Right lobe of liver (tissue), 6 donors: ENCODE measurements around the gene CSF1R. TPM values are rescaled to one million over a fixed set of nuclear protein-coding genes. Genes with fewer than 3 reads are reported as not detected.

Experiments
- ATAC-seq, 4 donors: fragments of 200-7000 bp; cut with Tn5 transposase; one replicate each; pipeline ENCODE4 v1.9.1; 2020; ENCODE audit warnings: mild to moderate bottlenecking in 4 of 4, moderate library complexity in 4 of 4
- DNase-seq, 3 donors: peaks; one replicate each; pipeline ENCODE4 v3.0.0-alpha.2; 2020
- H3K27ac ChIP-seq, 3 donors: fragments of 200-600 bp; one replicate each; pipeline ENCODE4 v1.8.0; 2022
- H3K27me3 ChIP-seq, 2 donors: fragments of 200-600 bp; one replicate each; pipeline ENCODE4 v1.8.0; 2022
- H3K36me3 ChIP-seq, 4 donors: fragments of 200-600 bp; sonication (generic) in 1 of 4; one replicate each; pipeline versions ENCODE4 v1.5.1 to v1.8.0; 2017 to 2022; ENCODE audit warnings: control low read depth in 1 of 4
- H3K4me1 ChIP-seq, 4 donors: fragments of 200-600 bp; sonication (generic) in 1 of 4; one replicate each; pipeline versions ENCODE4 v1.5.1 to v1.8.0; 2017 to 2022; ENCODE audit warnings: control low read depth in 1 of 4
- H3K4me3 ChIP-seq, 3 donors: fragments of 200-600 bp; one replicate each; pipeline ENCODE4 v1.8.0; 2022
- H3K9me3 ChIP-seq, 4 donors: fragments of 200-600 bp; sonication (generic) in 1 of 4; one replicate each; pipeline versions ENCODE4 v1.5.1 to v1.8.0; 2017 to 2022; ENCODE audit warnings: control low read depth in 1 of 4
- CTCF ChIP-seq, 4 donors: fragments of 200-600 bp in 3 of 4; fragments of 450-650 bp in 1 of 4; IDR thresholded peaks; one replicate each; pipeline versions ENCODE4 v1.5.1 to v1.8.0; 2016 to 2022; ENCODE audit warnings: antibody characterized with exemption in 4 of 4, mild to moderate bottlenecking in 2 of 4
- POLR2A ChIP-seq: fragments of 450-650 bp; IDR thresholded peaks from one replicate; pipeline ENCODE4 v1.6.1; 2017; ENCODE audit warnings: antibody characterized with exemption, mild to moderate bottlenecking
- WGBS: methylation state at CpG from one replicate; pipeline ENCODE4 v1.1.6; 2018; ENCODE audit warnings: low coverage, low lambda C conversion rate; ENCODE audit not compliant: insufficient coverage; ENCODE audit errors: missing lambda C conversion rate; 5-methylcytosine and 5-hydroxymethylcytosine counted together
- intact Hi-C, 2 donors: fragments of 100-400 bp; cut with DNase I; formaldehyde crosslinking; loops; one replicate each; pipeline versions ENCODE4 v1.11.2 to v1.14.1; 2022
- total RNA-seq, 6 experiments: library from RNA; depleted of rRNA in 2 of 6; stranded (reverse); fragments of >200 nt in 2 of 6; fragmentation: NEBNext Ultra II Directional in 3 of 6; extraction: Animal tissue kit (Norgen Biotek cat#: 25700) in 3 of 6; gene quantifications; one replicate each; pipeline versions ENCODE4 v1.1.0 to v1.2.4, GENCODE V29; 2016 to 2023
- donor health status: DM: no; HTN: yes; CAD: no.
- donor health status: DM: no; HTN: no; CAD: no.
- donor health status: DM: no; HTN: no; CAD: no.
- donor health status: DM: no; HTN: yes; CAD: no.
- donor health status: DM: no; HTN: yes; CAD: no.

Gene CSF1R
- total RNA-seq, 6 experiments from 2014 or later = 13.0 to 45.1 (median 16.3) TPM

DNA sequence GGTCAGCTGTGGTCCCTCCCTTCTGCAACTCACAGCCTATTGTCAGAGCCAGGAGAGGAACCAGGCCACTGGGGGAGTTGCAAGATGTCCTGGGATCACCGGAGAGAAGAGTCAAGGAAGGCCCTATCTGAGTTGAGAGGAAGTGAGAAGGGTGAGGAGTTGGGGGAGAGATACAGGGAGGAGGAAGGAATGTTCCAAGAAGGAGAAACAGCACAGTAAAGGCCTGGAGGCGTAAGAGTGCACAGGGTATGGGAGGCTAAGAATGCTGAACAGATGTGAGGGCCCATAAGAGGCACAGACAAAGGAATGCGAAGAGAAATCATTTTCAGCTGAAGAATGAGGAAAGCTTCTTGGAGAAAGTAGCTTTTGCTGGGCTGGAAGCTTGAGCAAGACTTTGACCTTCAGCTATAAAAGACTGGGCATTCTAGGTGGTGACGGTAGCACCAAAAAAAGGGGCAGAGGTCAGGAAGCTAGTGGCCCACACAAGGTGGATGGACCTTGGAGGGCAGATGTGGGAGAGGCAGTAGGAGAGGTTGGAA lies 21.6 kb upstream of the CSF1R start:
- peak in 1 of 4 donors; percentile 12 for ATAC-seq
- no peaks in the 10 kb centered on the region for H3K36me3 ChIP-seq
- no peak overlapping the region for H3K27ac ChIP-seq
- intact Hi-C loops = no loop called here
- no peak overlapping the region for H3K4me3 ChIP-seq
- H3K9me3 ChIP-seq = no peaks in the 10 kb centered on the region
- H3K27me3 ChIP-seq = no peaks in the 10 kb centered on the region
- H3K4me1 ChIP-seq = no peaks in the 10 kb centered on the region
- no peak for TF ChIP-seq CTCF (IDR thresholded peaks at IDR 0.05)
- no peak for TF ChIP-seq POLR2A
- 58% methylated on average over 4 of the region's 4 CpGs for WGBS
- peak in 1 of 3 donors; percentile 33 for DNase-seq

DNA sequence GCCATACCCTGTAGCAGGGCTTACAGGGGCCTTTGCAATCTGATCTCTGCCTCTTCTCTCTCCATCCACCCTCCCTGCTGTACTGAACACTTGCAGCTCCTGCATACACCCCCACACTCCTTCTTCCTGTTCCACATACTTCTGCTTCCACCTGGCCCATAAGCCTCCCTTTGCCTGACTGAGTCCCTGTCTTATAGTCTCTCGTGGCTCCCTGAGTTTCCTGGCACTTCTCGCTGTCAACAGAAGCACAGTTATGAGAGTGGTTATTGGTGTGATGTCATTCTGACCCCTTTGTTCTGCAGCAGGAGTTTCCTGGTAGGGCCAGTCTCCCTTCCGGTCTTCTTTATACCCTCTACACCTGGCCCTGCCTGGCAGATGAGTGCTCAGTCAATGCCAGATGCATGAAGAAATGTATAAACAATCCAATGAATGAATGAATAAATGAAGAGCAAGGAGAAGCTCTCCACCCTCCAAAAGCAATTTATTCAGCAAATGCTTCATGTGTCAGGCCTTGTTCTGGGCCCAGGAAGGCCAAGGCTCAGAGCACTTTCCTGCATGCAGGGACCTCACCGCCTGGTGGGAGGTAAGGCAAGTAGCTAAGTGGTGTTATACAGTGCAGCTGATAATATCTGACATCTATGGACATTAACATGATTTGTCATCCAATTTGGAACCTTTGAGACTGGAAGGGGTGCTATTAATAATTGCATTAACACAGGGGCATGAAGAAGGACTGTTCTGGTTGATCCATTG lies 20.5 kb upstream of the CSF1R start:
- ATAC-seq (no peak), DNase-seq (peak in 1 of 3 donors; percentile 24)
- WGBS = 77% methylated on average over 4 of the region's 4 CpGs
- TF ChIP-seq POLR2A = no peak
- no peak for TF ChIP-seq CTCF (IDR thresholded peaks at IDR 0.05)
- no peaks in the 10 kb centered on the region for H3K4me1 ChIP-seq
- no peak overlapping the region for H3K4me3 ChIP-seq
- no peaks in the 10 kb centered on the region for H3K36me3 ChIP-seq
- no peak overlapping the region for H3K27ac ChIP-seq
- no peaks in the 10 kb centered on the region for H3K9me3 ChIP-seq
- intact Hi-C loops = no loop called here
- no peaks in the 10 kb centered on the region for H3K27me3 ChIP-seq

- intact Hi-C loops = no loop called here
- H3K27me3 ChIP-seq = no peaks in the 10 kb centered on the region
- DNase-seq = peak in 1 of 3 donors; percentile 40
- no peaks in the 10 kb centered on the region for H3K9me3 ChIP-seq
- TF ChIP-seq CTCF (IDR thresholded peaks at IDR 0.05) (no peak), POLR2A (no peak)
- WGBS = 67% methylated on average over 3 of the region's 7 CpGs
- no peaks in the 10 kb centered on the region for H3K36me3 ChIP-seq
- no peak overlapping the region for H3K27ac ChIP-seq
- peak; percentile 43 to 73 (median 68) for ATAC-seq
- H3K4me3 ChIP-seq = no peak overlapping the region
- H3K4me1 ChIP-seq = no peaks in the 10 kb centered on the region
These were observed 19.7 kb upstream of the CSF1R start for GRCh38 chr5:150105928-150106615.

DNA sequence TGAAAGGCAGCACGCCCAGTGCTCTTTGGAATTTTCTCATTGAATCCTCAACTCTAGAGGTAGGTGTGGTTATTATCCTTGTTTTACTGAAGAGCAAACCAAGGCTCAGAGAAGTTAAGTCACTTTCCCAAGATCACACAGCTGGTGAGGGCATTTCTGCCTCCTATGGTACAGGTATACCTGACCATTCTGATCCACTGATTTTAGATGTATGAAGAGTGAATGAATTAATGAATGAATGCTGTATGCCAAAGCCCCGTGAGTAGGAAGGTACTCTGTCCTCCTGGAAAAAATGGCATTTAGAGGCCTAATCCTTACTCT lies 18.2 kb upstream of the CSF1R start:
- intact Hi-C loops = no loop called here
- TF ChIP-seq CTCF (IDR thresholded peaks at IDR 0.05) = no peak
- no peak for TF ChIP-seq POLR2A
- Histone ChIP-seq H3K27me3 (no peaks in the 10 kb centered on the region), H3K4me1 (no peaks in the 10 kb centered on the region), H3K9me3 (no peaks in the 10 kb centered on the region), H3K4me3 (no peak overlapping the region), H3K27ac (no peak overlapping the region), H3K36me3 (no peaks in the 10 kb centered on the region)
- ATAC-seq = no peak
- no peak for DNase-seq
- WGBS = no CpG with 5 or more reads among the region's 2 CpGs
